ENCODE results near the gene NANOS3.
"Not testable (repeated sequence)": the region's sequence is repeated elsewhere in the genome, so short reads cannot be mapped to it uniquely, and the experiment has no call there.

Gene NANOS3

GRCh38 chr19:13918726-13919411 lies 41.9 kb downstream of the NANOS3 start:
- no peak for DNase-seq (ENCODE audit: low read depth in 1 of 2, low spot score in 1 of 2)

GRCh38 chr19:13920524-13920923 lies 43.6 kb downstream of the NANOS3 start:
- no peak for DNase-seq (ENCODE audit: low read depth in 1 of 2, low spot score in 1 of 2)

DNA sequence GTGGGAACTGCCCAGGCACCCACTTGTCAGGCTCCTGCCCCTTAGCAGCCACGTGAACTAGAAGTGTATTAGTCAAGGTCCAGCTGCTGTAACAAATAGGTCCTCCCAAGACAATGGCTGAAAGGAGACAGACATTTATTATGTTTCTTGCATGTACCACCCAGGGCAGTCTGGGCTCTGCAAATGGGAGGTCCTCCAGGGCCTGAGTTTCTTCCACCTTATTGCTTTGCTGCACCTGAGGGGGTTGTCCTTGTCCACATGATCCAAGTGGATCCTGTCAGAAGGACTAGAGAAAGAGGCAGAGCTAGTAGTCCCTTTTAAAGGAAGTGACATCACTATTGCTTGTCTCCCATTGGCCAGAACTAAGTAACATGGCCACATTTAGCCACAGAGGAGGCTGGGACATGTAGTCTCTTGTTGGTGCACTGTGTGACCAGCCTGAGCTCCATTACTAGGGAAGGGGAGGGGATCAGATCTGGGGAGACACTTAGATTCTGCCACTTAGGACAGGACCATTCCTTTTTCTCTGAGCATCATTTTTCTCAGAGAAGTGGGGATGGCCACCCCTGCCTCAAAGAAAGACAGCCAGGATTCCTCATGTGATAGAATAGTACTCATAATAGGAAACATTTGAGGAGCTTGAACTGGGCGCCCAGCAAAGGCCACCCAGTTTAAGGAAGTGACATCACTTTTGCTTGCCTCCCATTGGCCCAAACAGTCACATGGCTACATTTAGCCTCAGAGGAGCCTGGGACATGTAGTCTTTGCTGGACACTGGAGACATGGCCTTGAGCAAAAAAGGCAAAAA lies 44.2 kb downstream of the NANOS3 start:
- no peak for DNase-seq (ENCODE audit: low read depth in 1 of 2, low spot score in 1 of 2)

- not testable (repeated sequence) for DNase-seq (ENCODE audit: low read depth in 1 of 2, low spot score in 1 of 2)
Observed at GRCh38 chr19:13922118-13922517, 45.2 kb downstream of the NANOS3 start.

DNA sequence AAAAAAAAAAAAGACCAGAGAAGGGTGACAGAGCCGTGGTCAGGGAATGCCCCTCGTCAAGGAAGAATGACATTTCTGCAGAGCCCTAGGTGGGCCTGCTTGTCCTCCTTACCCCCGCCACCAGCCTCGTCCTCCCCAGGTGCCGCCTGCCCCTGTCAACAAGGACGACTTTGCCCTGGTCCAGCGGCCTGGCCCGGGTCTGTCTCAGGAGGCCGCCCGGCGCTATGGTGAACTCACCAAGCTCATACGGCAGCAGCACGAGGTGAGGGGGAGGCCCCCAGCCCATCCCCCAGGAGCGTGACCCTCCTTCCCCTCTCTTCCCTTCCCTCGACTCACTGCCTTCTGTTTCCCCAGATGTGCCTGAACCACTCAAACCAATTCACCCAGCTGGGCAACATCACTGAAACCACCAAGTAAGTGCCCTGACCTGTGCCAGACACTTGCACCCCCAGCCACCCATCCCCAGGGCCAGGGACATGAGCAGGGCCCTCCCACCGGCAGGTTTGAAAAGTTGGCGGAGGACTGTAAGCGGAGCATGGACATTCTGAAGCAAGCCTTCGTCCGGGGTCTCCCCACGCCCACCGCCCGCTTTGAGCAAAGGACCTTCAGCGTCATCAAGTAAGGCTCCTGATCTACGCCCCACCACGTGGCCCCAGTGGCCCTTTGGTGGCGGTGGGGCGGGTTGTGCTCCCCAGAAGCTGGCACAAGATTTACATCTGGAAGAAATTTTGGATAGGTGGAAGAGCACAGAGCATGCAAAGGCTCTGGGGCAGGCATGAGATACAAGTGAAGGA lies 46.5 kb downstream of the NANOS3 start:
- no peak for DNase-seq (ENCODE audit: low read depth in 1 of 2, low spot score in 1 of 2)

GRCh38 chr19:13926010-13926409 lies 49.1 kb downstream of the NANOS3 start:
- no peak for DNase-seq (ENCODE audit: low read depth in 1 of 2, low spot score in 1 of 2)

GRCh38 chr19:13926715-13927114 lies 49.8 kb downstream of the NANOS3 start:
- DNase-seq (ENCODE audit: low read depth in 1 of 2, low spot score in 1 of 2) = no peak

- DNase-seq (ENCODE audit: low read depth in 1 of 2, low spot score in 1 of 2) = no peak
Observed at GRCh38 chr19:13929340-13929739, 52.4 kb downstream of the NANOS3 start.

GRCh38 chr19:13929956-13930355 lies 53.0 kb downstream of the NANOS3 start:
- no peak for DNase-seq (ENCODE audit: low read depth in 1 of 2, low spot score in 1 of 2)
